ENCODE data around the gene ANAPC13. TPM values are rescaled to one million over a fixed set of nuclear protein-coding genes. Genes with fewer than 3 reads are reported as not detected.
A peak's percentile ranks its signal among the peaks of the same experiment; 100 is the strongest.

Gene ANAPC13
- total RNA-seq, 1 donor from 2014 or later = 76.4 TPM

DNA sequence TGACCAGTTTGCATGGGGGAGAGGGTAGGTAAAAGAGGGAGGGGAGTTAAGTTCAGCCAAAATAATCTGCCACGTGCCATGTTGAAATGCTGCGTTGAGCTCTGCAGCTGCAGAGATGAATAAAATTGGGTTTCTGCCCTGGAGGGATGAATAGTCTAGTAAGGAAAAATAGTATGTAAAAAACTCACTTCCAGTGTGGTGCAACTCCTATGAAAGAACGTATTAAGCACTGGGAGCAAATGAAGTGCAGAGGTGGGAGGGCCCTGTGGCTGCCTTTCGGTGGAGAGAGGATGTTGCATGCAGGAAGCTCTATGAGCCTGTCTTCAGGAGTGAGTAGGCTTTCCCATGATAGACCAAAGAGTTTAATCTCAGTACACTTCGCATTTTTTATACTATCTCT is 8.7 kb upstream of the ANAPC13 start:
- no peaks in the 10 kb centered on the region for H3K27me3 ChIP-seq (ENCODE audit: low read depth)
- TF ChIP-seq, protein P1, sequence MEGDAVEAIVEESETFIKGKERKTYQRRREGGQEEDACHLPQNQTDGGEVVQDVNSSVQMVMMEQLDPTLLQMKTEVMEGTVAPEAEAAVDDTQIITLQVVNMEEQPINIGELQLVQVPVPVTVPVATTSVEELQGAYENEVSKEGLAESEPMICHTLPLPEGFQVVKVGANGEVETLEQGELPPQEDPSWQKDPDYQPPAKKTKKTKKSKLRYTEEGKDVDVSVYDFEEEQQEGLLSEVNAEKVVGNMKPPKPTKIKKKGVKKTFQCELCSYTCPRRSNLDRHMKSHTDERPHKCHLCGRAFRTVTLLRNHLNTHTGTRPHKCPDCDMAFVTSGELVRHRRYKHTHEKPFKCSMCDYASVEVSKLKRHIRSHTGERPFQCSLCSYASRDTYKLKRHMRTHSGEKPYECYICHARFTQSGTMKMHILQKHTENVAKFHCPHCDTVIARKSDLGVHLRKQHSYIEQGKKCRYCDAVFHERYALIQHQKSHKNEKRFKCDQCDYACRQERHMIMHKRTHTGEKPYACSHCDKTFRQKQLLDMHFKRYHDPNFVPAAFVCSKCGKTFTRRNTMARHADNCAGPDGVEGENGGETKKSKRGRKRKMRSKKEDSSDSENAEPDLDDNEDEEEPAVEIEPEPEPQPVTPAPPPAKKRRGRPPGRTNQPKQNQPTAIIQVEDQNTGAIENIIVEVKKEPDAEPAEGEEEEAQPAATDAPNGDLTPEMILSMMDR (IDR thresholded peaks at IDR 0.05; ENCODE audit: borderline replicate concordance) = no peak
- peaks cover 20% of the 10 kb centered on the region for H3K36me3 ChIP-seq
- DNase-seq = no peak
- H3K27ac ChIP-seq (replicated peaks) = no peak overlapping the region
- H3K4me3 ChIP-seq = no peak overlapping the region
- peaks cover 19% of the 10 kb centered on the region for H3K4me1 ChIP-seq
- H3K9me3 ChIP-seq (replicated peaks) = peaks cover 4% of the 10 kb centered on the region
- intact Hi-C loops (cut with micrococcal nuclease) = no loop called here

DNA sequence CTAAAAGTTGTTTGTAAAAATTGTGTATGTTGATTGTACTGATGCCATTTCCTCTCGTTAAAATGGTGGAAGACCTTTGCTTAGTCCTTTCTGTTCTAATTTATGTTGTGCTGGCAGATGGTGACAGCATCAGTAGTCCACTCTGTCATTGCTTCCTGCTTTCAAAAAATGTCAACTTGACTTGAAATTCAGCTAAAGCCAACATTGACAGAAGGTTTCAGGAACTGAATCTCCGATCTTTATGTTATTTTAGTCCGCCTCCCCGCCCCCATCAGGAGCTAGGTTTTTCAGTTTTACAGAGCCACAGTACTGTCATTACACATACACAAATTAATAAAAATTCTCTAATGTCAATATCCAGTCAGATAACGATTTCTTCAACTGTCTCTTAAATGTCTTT is 1.6 kb upstream of the ANAPC13 start:
- Histone ChIP-seq H3K36me3 (peaks cover 1% of the 10 kb centered on the region), H3K4me1 (peaks cover 55% of the 10 kb centered on the region), H3K27me3 (ENCODE audit: low read depth) (no peaks in the 10 kb centered on the region), H3K27ac (replicated peaks) (peak overlapping the region; percentile 98), H3K4me3 (peak overlapping the region; percentile 89), H3K9me3 (replicated peaks) (no peaks in the 10 kb centered on the region)
- intact Hi-C loops (cut with micrococcal nuclease) = no loop called here
- TF ChIP-seq, protein P1 (IDR thresholded peaks at IDR 0.05; ENCODE audit: borderline replicate concordance) = no peak
- DNase-seq = no peak

DNA sequence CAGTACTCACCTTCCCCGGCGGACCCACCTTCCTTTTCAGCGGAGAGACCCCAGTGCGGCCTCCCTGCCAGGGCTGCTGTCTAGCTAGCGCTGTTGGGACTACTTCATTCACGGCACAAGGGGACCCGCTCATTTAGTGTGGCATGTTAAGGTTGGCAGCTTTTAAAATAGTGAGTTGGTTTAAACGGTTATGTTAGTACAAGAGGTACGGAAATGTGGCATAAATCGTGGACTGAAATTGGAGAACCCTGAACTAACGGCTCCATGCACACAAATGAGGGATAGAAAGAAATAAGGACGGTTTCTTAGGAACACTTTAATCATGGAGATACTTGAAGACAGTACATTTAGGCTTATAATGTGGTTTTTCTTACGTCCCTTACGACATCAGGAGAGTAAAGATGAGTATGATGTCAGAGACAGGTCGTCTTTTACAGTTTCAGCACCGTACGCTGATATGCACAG is 824 bp upstream of the ANAPC13 start:
- peak overlapping the region; percentile 98 for H3K27ac ChIP-seq (replicated peaks)
- H3K9me3 ChIP-seq (replicated peaks) = no peaks in the 10 kb centered on the region
- peaks cover 55% of the 10 kb centered on the region for H3K4me1 ChIP-seq
- TF ChIP-seq, protein P1 (IDR thresholded peaks at IDR 0.05; ENCODE audit: borderline replicate concordance) = no peak
- H3K27me3 ChIP-seq (ENCODE audit: low read depth) = no peaks in the 10 kb centered on the region
- peak overlapping the region; percentile 89 for H3K4me3 ChIP-seq
- peaks cover 9% of the 10 kb centered on the region for H3K36me3 ChIP-seq
- DNase-seq = no peak
- intact Hi-C loops (cut with micrococcal nuclease) = no loop called here

DNA sequence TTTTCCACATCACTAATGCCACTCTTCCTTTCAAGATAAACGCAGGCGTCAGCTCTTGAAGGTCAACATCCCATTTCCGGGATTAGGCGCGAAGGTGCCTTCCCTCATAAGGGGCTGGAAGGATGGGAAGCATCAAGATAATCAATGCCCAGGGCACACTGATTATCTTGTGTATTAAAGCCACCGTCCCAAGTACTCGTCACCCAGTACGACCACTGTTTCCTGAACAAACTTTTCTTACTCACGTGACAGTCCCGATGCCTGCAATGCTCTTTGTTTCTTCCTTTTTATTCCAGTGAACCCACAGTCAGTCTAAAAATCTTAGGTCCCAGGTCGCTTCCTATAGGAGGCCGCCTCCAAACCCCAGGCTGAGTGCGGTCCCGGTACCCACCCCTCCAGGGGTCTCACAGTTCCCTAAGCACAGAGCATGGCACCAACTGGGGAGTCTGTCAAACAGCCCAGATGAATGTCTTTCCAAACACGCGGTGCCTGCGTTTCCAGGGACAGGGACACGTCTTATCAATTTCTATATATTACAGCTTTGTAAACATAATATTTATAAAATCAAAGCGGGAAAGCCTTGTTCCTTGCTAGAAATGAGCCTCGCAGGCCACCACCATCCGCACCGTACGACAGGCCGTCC is 589 bp downstream of the ANAPC13 start:
- H3K36me3 ChIP-seq = peaks cover 22% of the 10 kb centered on the region
- peak overlapping the region; percentile 98 for H3K27ac ChIP-seq (replicated peaks)
- TF ChIP-seq, protein P1 (IDR thresholded peaks at IDR 0.05; ENCODE audit: borderline replicate concordance) = no peak
- intact Hi-C loops (cut with micrococcal nuclease) = no loop called here
- peak overlapping the region; percentile 89 for H3K4me3 ChIP-seq
- H3K9me3 ChIP-seq (replicated peaks) = no peaks in the 10 kb centered on the region
- DNase-seq = peak; percentile 94
- peaks cover 65% of the 10 kb centered on the region for H3K4me1 ChIP-seq
- H3K27me3 ChIP-seq (ENCODE audit: low read depth) = no peaks in the 10 kb centered on the region

DNA sequence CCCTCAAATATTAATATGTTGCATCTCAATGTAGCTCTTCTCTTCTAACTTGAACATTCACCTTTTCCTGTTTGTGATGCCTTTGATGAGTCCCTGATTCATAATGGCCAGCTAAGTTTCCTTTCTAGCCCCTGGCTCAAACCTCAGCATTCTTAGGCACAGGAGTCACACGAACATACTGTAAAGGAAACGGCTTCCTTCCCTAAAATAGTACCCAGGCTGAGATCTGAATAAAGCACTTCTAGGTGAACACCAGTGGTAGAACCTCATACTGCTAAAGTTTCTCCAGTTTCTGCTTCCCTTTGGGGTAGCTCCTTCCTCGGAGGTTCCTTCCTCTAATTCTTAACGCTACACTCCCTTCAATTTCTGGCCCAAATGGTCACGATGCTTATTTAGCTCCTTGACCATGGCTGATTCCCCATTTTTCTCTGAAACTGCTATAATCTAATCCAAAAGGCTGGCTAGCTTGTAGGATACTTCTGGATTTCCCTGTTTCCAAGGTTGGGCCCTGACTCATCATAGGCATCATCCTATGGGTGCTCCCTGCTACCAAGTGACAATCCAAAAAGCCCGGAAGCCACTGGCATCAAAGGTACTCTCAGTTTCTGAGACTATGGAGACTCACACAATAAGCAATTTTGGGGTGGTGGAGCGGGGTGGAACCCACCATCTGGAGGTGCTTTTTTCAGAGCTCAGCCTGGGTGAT is 2.4 kb downstream of the ANAPC13 start:
- intact Hi-C loops (cut with micrococcal nuclease) = no loop called here

More for the DNA sequence above, 2.4 kb downstream of the ANAPC13 start:
- H3K4me1 ChIP-seq = peaks cover 74% of the 10 kb centered on the region
- TF ChIP-seq, protein P1 (IDR thresholded peaks at IDR 0.05; ENCODE audit: borderline replicate concordance) = no peak
- DNase-seq = no peak
- H3K4me3 ChIP-seq = no peak overlapping the region
- peaks cover 30% of the 10 kb centered on the region for H3K36me3 ChIP-seq
- H3K9me3 ChIP-seq (replicated peaks) = no peaks in the 10 kb centered on the region
- H3K27ac ChIP-seq (replicated peaks) = peak overlapping the region; percentile 63
- no peaks in the 10 kb centered on the region for H3K27me3 ChIP-seq (ENCODE audit: low read depth)
